Thyroid gland (tissue), 4 donors: ENCODE results near the gene CSNK1D.

Experiments
- POLR2A ChIP-seq, 2 donors: fragments of 450-650 bp; IDR thresholded peaks; one replicate each; pipeline ENCODE4 v1.6.1; 2017; ENCODE audit warnings: antibody characterized with exemption in 2 of 2, mild to moderate bottlenecking in 2 of 2, moderate library complexity in 1 of 2
- TF ChIP-seq, protein P1 (sequence below), 6 experiments: fragments of 200-600 bp in 3 of 6; fragments of 450-650 bp in 3 of 6; sonication (generic) in 3 of 6; IDR thresholded peaks; one replicate each; pipeline ENCODE4 v1.5.1; 2016 to 2019; ENCODE audit warnings: antibody characterized with exemption in 6 of 6, mild to moderate bottlenecking in 2 of 6, inconsistent platforms in 1 of 6, moderate library complexity in 1 of 6

- TF ChIP-seq, protein P1, sequence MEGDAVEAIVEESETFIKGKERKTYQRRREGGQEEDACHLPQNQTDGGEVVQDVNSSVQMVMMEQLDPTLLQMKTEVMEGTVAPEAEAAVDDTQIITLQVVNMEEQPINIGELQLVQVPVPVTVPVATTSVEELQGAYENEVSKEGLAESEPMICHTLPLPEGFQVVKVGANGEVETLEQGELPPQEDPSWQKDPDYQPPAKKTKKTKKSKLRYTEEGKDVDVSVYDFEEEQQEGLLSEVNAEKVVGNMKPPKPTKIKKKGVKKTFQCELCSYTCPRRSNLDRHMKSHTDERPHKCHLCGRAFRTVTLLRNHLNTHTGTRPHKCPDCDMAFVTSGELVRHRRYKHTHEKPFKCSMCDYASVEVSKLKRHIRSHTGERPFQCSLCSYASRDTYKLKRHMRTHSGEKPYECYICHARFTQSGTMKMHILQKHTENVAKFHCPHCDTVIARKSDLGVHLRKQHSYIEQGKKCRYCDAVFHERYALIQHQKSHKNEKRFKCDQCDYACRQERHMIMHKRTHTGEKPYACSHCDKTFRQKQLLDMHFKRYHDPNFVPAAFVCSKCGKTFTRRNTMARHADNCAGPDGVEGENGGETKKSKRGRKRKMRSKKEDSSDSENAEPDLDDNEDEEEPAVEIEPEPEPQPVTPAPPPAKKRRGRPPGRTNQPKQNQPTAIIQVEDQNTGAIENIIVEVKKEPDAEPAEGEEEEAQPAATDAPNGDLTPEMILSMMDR (IDR thresholded peaks at IDR 0.05), result no peak
- TF ChIP-seq POLR2A (IDR thresholded peaks at IDR 0.05), result no peak
Measured at GRCh38 chr17:82291582-82292250, 18.2 kb upstream of the CSNK1D start.
